GM23338 (cell line): ENCODE results near the gene SEZ6. TPM values are rescaled to one million over a fixed set of nuclear protein-coding genes. Genes with fewer than 3 reads are reported as not detected.

Experiments
- ATAC-seq: fragments of 200-7000 bp; cut with Tn5 transposase; 3 replicates; pipeline ENCODE4 v1.9.1; 2020
- DNase-seq: peaks from one replicate; pipeline ENCODE4 v3.0.0-alpha.2; 2015; ENCODE audit warnings: low spot score
- H2AFZ ChIP-seq: fragments of 200-600 bp; sonication (generic); 2 replicates; pipeline ENCODE4 v1.8.0; 2016; ENCODE audit warnings: antibody characterized with exemption, mild to moderate bottlenecking, moderate library complexity
- H3F3A ChIP-seq: fragments of 200-600 bp; sonication (generic); replicated peaks from 2 replicates; pipeline ENCODE4 v1.8.0; 2017; ENCODE audit warnings: antibody characterized with exemption, mixed run types, low read depth
- H3K27ac ChIP-seq: fragments of 200-600 bp; sonication (generic); 2 replicates; pipeline ENCODE4 v1.6.1; 2016; ENCODE audit warnings: low read depth
- H3K27me3 ChIP-seq: fragments of 200-600 bp; sonication (generic); 2 replicates; pipeline ENCODE4 v1.8.0; 2016; ENCODE audit warnings: mild to moderate bottlenecking, mixed run types, moderate library complexity; ENCODE audit not compliant: insufficient read depth
- H3K36me3 ChIP-seq: fragments of 200-600 bp; sonication (generic); 2 replicates; pipeline ENCODE4 v1.8.0; 2016; ENCODE audit warnings: mild to moderate bottlenecking; ENCODE audit not compliant: insufficient read depth
- H3K4me1 ChIP-seq: fragments of 200-600 bp; sonication (generic); 2 replicates; pipeline ENCODE4 v1.8.0; 2016; ENCODE audit warnings: mild to moderate bottlenecking, moderate library complexity; ENCODE audit not compliant: insufficient read depth
- H3K4me2 ChIP-seq: fragments of 200-600 bp; sonication (generic); 2 replicates; pipeline ENCODE4 v1.7.1; 2017; ENCODE audit warnings: mixed run types
- H3K4me3 ChIP-seq: fragments of 200-600 bp; sonication (generic); 2 replicates; pipeline ENCODE4 v1.6.1; 2016; ENCODE audit warnings: mixed run types
- H3K79me2 ChIP-seq: fragments of 200-600 bp; sonication (generic); replicated peaks from 2 replicates; pipeline ENCODE4 v1.8.0; 2017; ENCODE audit warnings: mild to moderate bottlenecking; ENCODE audit not compliant: insufficient read depth
- H3K9me2 ChIP-seq: fragments of 200-600 bp; sonication (generic); 2 replicates; pipeline ENCODE4 v1.8.0; 2017; ENCODE audit not compliant: insufficient read depth
- H4K20me1 ChIP-seq: fragments of 200-600 bp; sonication (generic); replicated peaks from 2 replicates; pipeline ENCODE4 v1.8.0; 2017; ENCODE audit warnings: mild to moderate bottlenecking; ENCODE audit not compliant: insufficient read depth
- H3K27ac Mint-ChIP-seq: 2 replicates; pipeline ENCODE4 v1.8.0; 2020; ENCODE audit warnings: inconsistent platforms, mild to moderate bottlenecking, moderate library complexity, mixed read lengths
- H3K27me3 Mint-ChIP-seq: 3 replicates; pipeline ENCODE4 v1.8.0; 2022; ENCODE audit warnings: low read depth, mild to moderate bottlenecking, moderate library complexity, mixed read lengths, inconsistent platforms; ENCODE audit not compliant: insufficient read depth, poor library complexity
- H3K36me3 Mint-ChIP-seq: 3 replicates; pipeline ENCODE4 v1.8.0; 2021; ENCODE audit warnings: low read depth, mild to moderate bottlenecking, inconsistent platforms, moderate library complexity, mixed read lengths
- H3K4me1 Mint-ChIP-seq: 3 replicates; pipeline ENCODE4 v1.8.0; 2020; ENCODE audit warnings: mild to moderate bottlenecking, inconsistent platforms, mixed read lengths
- H3K4me3 Mint-ChIP-seq: 3 replicates; pipeline ENCODE4 v1.8.0; 2021; ENCODE audit warnings: moderate library complexity, mild to moderate bottlenecking, inconsistent platforms, mixed read lengths
- H3K9me3 Mint-ChIP-seq: 3 replicates; pipeline ENCODE4 v1.8.0; 2020; ENCODE audit warnings: moderate library complexity, mild to moderate bottlenecking, inconsistent platforms, mixed read lengths
- CREB1 ChIP-seq: fragments of 250-450 bp; sonication (Bioruptor Pico); IDR thresholded peaks from 2 replicates; pipeline ENCODE4 v1.5.0; 2020; ENCODE audit warnings: low read depth, mild to moderate bottlenecking, moderate library complexity
- ETS1 ChIP-seq: IDR thresholded peaks from 2 replicates; pipeline ENCODE4 v1.6.1; 2016; ENCODE audit warnings: antibody characterized with exemption
- EZH2 ChIP-seq: fragments of 200-600 bp; sonication (generic); IDR thresholded peaks from one replicate; pipeline ENCODE4 v1.8.0; 2017; ENCODE audit warnings: antibody characterized with exemption, mild to moderate bottlenecking, low read depth; ENCODE audit not compliant: unreplicated experiment
- EZH2phosphoT487 ChIP-seq: fragments of 200-600 bp; sonication (generic); IDR thresholded peaks from one replicate; pipeline ENCODE4 v1.8.1; 2018; ENCODE audit warnings: antibody characterized with exemption; ENCODE audit not compliant: unreplicated experiment
- JUNB ChIP-seq: IDR thresholded peaks from one replicate; pipeline ENCODE4 v1.6.1; 2016; ENCODE audit warnings: antibody characterized with exemption; ENCODE audit not compliant: unreplicated experiment
- NANOG ChIP-seq: IDR thresholded peaks from 2 replicates; pipeline ENCODE4 v1.6.1; 2016; ENCODE audit warnings: antibody characterized with exemption, borderline replicate concordance
- POLR2AphosphoS5 ChIP-seq: IDR thresholded peaks from 2 replicates; pipeline ENCODE4 v1.6.1; 2016; ENCODE audit warnings: antibody characterized with exemption, low read depth
- STAT1 ChIP-seq: IDR thresholded peaks from one replicate; pipeline ENCODE4 v1.6.1; 2016; ENCODE audit warnings: antibody characterized with exemption; ENCODE audit not compliant: unreplicated experiment
- ZNF114 ChIP-seq: fragments of 250-450 bp; sonication (Bioruptor Pico); IDR thresholded peaks from 2 replicates; pipeline ENCODE4 v1.5.0; 2020; ENCODE audit warnings: mild to moderate bottlenecking, moderate library complexity
- ZNF331 ChIP-seq: fragments of 250-450 bp; sonication (Bioruptor Pico); IDR thresholded peaks from 2 replicates; pipeline ENCODE4 v1.5.0; 2020; ENCODE audit warnings: low read depth, mild to moderate bottlenecking, moderate library complexity
- polyA plus RNA-seq: library from polyadenylated mRNA; unstranded; fragments of >200 nt; fragmentation: Nextera tagmentation; extraction: Ambion mirVana; gene quantifications from 2 replicates; pipeline ENCODE4 v1.2.1, GENCODE V29; 2016
- total RNA-seq: library from RNA; depleted of rRNA; stranded (reverse); fragments of >200 nt; shearing (Covaris generic); gene quantifications from 2 replicates; pipeline ENCODE4 v1.2.3, GENCODE V29; 2014
- TF ChIP-seq, protein P1 (sequence below), 2 experiments: fragments of 200-600 bp in 1 of 2; sonication (generic) in 1 of 2; conservative IDR thresholded peaks; 2 replicates each; pipeline versions ENCODE4 v1.5.1 to v1.6.1; 2016 to 2017; ENCODE audit warnings: antibody characterized with exemption in 2 of 2, low read depth in 2 of 2, mild to moderate bottlenecking in 2 of 2, moderate library complexity in 1 of 2
- TF ChIP-seq, protein P2 (sequence below): fragments of 250-450 bp; sonication (Bioruptor Pico); IDR thresholded peaks from 2 replicates; pipeline ENCODE4 v1.5.0; 2020; ENCODE audit warnings: mild to moderate bottlenecking, moderate library complexity

The SEZ6 gene
- total and polyA plus RNA-seq, 2 experiments from 2014 or later: 1.0 to 6.5 TPM

- Mint-ChIP-seq H3K27me3 (peaks cover 16% of the 10 kb centered on the region), H3K4me3 (no peak overlapping the region), H3K4me1 (peaks cover 33% of the 10 kb centered on the region), H3K36me3 (no peaks in the 10 kb centered on the region), H3K9me3 (no peaks in the 10 kb centered on the region; the same call in 2 of the 3 replicates), H3K27ac (no peak overlapping the region)
- no peak overlapping the region for H2AFZ ChIP-seq
- H3K27ac ChIP-seq: no peak overlapping the region
- H4K20me1 ChIP-seq: no peaks in the 10 kb centered on the region
- peaks cover 3% of the 10 kb centered on the region; the same call in 1 of the 2 replicates for H3F3A ChIP-seq
- peaks cover 26% of the 10 kb centered on the region for H3K4me1 ChIP-seq
- no peak for ATAC-seq
- no peaks in the 10 kb centered on the region for H3K79me2 ChIP-seq
- H3K36me3 ChIP-seq: no peaks in the 10 kb centered on the region
- no peak for DNase-seq
- H3K27me3 ChIP-seq: no peaks in the 10 kb centered on the region
- TF ChIP-seq STAT1 (no peak), NANOG (no peak)
- H3K9me2 ChIP-seq: no peaks in the 10 kb centered on the region
- no peak overlapping the region for H3K4me3 ChIP-seq
- H3K4me2 ChIP-seq: no peak overlapping the region
These were observed 23.6 kb downstream of the SEZ6 start for GRCh38 chr17:28982131-28982793.

DNA sequence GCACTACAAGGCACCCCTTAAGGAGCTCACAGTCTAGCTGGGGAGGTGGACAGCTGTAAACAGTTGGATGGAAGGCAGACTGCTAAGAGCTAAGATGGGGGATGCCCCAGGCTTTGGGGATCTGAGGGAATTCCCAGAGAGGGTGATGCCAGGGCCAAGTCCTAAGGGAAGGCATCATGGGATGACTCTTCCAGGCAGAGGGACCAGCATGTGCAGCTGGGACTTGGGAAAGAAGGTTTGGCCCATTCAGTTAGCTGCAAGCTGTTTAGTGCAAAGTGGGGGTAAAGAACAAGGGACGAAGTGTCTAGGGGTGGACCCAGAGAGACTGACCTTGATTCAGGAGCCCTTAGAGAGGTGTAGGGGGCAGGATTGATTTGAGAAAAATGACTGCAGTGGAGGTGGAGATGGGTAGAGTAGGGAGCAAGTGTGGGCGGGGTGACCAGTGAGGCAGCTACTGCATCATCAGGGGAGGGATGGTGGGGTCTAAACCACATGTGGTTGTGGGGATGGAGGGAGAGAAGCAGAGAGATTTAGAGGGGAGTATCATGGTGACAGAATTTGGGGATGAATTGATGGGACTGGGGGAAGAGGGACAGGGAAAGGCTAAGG, 27.4 kb downstream of the SEZ6 start:
- Mint-ChIP-seq H3K9me3 (no peaks in the 10 kb centered on the region), H3K27me3 (peaks cover 16% of the 10 kb centered on the region), H3K4me1 (peaks cover 12% of the 10 kb centered on the region), H3K27ac (no peak overlapping the region), H3K36me3 (no peaks in the 10 kb centered on the region), H3K4me3 (no peak overlapping the region)
- no peaks in the 10 kb centered on the region for H3K9me2 ChIP-seq
- no peak for ATAC-seq
- H3K27ac ChIP-seq: no peak overlapping the region
- H3F3A ChIP-seq: no peaks in the 10 kb centered on the region
- no peak overlapping the region for H2AFZ ChIP-seq
- H3K4me2 ChIP-seq: no peak overlapping the region
- DNase-seq: no peak
- no peaks in the 10 kb centered on the region for H4K20me1 ChIP-seq
- H3K27me3 ChIP-seq: no peaks in the 10 kb centered on the region
- no peaks in the 10 kb centered on the region for H3K79me2 ChIP-seq
- no peak overlapping the region for H3K4me3 ChIP-seq
- H3K36me3 ChIP-seq: no peaks in the 10 kb centered on the region
- peaks cover 7% of the 10 kb centered on the region; the same call in 1 of the 2 replicates for H3K4me1 ChIP-seq
- TF ChIP-seq, protein P1, sequence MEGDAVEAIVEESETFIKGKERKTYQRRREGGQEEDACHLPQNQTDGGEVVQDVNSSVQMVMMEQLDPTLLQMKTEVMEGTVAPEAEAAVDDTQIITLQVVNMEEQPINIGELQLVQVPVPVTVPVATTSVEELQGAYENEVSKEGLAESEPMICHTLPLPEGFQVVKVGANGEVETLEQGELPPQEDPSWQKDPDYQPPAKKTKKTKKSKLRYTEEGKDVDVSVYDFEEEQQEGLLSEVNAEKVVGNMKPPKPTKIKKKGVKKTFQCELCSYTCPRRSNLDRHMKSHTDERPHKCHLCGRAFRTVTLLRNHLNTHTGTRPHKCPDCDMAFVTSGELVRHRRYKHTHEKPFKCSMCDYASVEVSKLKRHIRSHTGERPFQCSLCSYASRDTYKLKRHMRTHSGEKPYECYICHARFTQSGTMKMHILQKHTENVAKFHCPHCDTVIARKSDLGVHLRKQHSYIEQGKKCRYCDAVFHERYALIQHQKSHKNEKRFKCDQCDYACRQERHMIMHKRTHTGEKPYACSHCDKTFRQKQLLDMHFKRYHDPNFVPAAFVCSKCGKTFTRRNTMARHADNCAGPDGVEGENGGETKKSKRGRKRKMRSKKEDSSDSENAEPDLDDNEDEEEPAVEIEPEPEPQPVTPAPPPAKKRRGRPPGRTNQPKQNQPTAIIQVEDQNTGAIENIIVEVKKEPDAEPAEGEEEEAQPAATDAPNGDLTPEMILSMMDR (conservative IDR thresholded peaks at IDR 0.05; ENCODE audit: low read depth in 2 of 2): no peak
- TF ChIP-seq ZNF331 (CRISPR knock-in tag) (no peak), JUNB (no peak), NANOG (no peak), POLR2AphosphoS5 (no peak), ZNF114 (CRISPR knock-in tag) (no peak), EZH2phosphoT487 (no peak), CREB1 (CRISPR knock-in tag) (no peak), EZH2 (no peak), STAT1 (no peak), ETS1 (no peak)
- TF ChIP-seq, protein P2, sequence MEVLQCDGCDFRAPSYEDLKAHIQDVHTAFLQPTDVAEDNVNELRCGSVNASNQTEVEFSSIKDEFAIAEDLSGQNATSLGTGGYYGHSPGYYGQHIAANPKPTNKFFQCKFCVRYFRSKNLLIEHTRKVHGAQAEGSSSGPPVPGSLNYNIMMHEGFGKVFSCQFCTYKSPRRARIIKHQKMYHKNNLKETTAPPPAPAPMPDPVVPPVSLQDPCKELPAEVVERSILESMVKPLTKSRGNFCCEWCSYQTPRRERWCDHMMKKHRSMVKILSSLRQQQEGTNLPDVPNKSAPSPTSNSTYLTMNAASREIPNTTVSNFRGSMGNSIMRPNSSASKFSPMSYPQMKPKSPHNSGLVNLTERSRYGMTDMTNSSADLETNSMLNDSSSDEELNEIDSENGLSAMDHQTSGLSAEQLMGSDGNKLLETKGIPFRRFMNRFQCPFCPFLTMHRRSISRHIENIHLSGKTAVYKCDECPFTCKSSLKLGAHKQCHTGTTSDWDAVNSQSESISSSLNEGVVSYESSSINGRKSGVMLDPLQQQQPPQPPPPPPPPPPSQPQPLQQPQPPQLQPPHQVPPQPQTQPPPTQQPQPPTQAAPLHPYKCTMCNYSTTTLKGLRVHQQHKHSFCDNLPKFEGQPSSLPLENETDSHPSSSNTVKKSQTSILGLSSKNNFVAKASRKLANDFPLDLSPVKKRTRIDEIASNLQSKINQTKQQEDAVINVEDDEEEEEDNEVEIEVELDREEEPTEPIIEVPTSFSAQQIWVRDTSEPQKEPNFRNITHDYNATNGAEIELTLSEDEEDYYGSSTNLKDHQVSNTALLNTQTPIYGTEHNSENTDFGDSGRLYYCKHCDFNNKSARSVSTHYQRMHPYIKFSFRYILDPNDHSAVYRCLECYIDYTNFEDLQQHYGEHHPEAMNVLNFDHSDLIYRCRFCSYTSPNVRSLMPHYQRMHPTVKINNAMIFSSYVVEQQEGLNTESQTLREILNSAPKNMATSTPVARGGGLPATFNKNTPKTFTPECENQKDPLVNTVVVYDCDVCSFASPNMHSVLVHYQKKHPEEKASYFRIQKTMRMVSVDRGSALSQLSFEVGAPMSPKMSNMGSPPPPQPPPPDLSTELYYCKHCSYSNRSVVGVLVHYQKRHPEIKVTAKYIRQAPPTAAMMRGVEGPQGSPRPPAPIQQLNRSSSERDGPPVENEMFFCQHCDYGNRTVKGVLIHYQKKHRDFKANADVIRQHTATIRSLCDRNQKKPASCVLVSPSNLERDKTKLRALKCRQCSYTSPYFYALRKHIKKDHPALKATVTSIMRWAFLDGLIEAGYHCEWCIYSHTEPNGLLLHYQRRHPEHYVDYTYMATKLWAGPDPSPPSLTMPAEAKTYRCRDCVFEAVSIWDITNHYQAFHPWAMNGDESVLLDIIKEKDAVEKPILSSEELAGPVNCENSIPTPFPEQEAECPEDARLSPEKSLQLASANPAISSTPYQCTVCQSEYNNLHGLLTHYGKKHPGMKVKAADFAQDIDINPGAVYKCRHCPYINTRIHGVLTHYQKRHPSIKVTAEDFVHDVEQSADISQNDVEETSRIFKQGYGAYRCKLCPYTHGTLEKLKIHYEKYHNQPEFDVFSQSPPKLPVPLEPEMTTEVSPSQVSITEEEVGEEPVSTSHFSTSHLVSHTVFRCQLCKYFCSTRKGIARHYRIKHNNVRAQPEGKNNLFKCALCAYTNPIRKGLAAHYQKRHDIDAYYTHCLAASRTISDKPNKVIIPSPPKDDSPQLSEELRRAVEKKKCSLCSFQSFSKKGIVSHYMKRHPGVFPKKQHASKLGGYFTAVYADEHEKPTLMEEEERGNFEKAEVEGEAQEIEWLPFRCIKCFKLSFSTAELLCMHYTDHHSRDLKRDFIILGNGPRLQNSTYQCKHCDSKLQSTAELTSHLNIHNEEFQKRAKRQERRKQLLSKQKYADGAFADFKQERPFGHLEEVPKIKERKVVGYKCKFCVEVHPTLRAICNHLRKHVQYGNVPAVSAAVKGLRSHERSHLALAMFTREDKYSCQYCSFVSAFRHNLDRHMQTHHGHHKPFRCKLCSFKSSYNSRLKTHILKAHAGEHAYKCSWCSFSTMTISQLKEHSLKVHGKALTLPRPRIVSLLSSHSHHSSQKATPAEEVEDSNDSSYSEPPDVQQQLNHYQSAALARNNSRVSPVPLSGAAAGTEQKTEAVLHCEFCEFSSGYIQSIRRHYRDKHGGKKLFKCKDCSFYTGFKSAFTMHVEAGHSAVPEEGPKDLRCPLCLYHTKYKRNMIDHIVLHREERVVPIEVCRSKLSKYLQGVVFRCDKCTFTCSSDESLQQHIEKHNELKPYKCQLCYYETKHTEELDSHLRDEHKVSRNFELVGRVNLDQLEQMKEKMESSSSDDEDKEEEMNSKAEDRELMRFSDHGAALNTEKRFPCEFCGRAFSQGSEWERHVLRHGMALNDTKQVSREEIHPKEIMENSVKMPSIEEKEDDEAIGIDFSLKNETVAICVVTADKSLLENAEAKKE: no peak
